Transverse colon (tissue), 4 donors: ENCODE results near the gene MLLT1. TPM values are rescaled to one million over a fixed set of nuclear protein-coding genes. Genes with fewer than 3 reads are reported as not detected.

Experiments used
- DNase-seq: peaks from one replicate; pipeline ENCODE4 v3.0.0-alpha.2; 2019
- H3K27ac ChIP-seq, 4 donors: fragments of 200-600 bp; sonication (generic); 2 replicates each; pipeline ENCODE4 v1.5.1; 2016 to 2018; ENCODE audit warnings: inconsistent platforms in 4 of 4
- H3K27me3 ChIP-seq: fragments of 200-600 bp; sonication (generic); 2 replicates; pipeline ENCODE4 v1.5.1; 2017; ENCODE audit warnings: inconsistent platforms
- H3K36me3 ChIP-seq, 4 donors: fragments of 200-600 bp; sonication (generic); 2 replicates each; pipeline ENCODE4 v1.5.1; 2017 to 2019; ENCODE audit warnings: inconsistent platforms in 4 of 4
- H3K4me1 ChIP-seq, 4 donors: fragments of 200-600 bp; sonication (generic); 2 replicates each; pipeline ENCODE4 v1.5.1; 2017 to 2020; ENCODE audit warnings: inconsistent platforms in 4 of 4
- H3K4me3 ChIP-seq, 4 donors: fragments of 200-600 bp; sonication (generic); 1 replicate in 1 of 4; 2 replicates in 3 of 4; pipeline versions ENCODE4 v1.5.1 to v1.6.1; 2017 to 2019; ENCODE audit warnings: inconsistent platforms in 4 of 4
- H3K9me3 ChIP-seq, 2 donors: fragments of 200-600 bp; sonication (generic); 2 replicates each; pipeline ENCODE4 v1.5.1; 2017 to 2019; ENCODE audit warnings: inconsistent platforms in 2 of 2
- CTCF ChIP-seq, 5 experiments: fragments of 200-600 bp in 3 of 5; fragments of 450-650 bp in 2 of 5; sonication (generic) in 3 of 5; IDR thresholded peaks; 1 replicate in 2 of 5; 2 replicates in 3 of 5; pipeline ENCODE4 v1.5.1; 2016 to 2017; ENCODE audit warnings: antibody characterized with exemption in 5 of 5, inconsistent platforms in 3 of 5, mild to moderate bottlenecking in 2 of 5, moderate library complexity in 1 of 5
- EP300 ChIP-seq: sonication (generic); formaldehyde crosslinking; IDR thresholded peaks from one replicate; pipeline ENCODE4 v1.6.1; 2017; ENCODE audit warnings: antibody characterized with exemption, low read depth
- POLR2A ChIP-seq: fragments of 450-650 bp; IDR thresholded peaks from one replicate; pipeline ENCODE4 v1.6.1; 2016; ENCODE audit warnings: antibody characterized with exemption, mild to moderate bottlenecking, moderate library complexity
- POLR2AphosphoS5 ChIP-seq, 3 donors: sonication (generic); formaldehyde crosslinking; IDR thresholded peaks; one replicate each; pipeline ENCODE4 v1.6.1; 2016; ENCODE audit warnings: antibody characterized with exemption in 3 of 3
- WGBS, 2 donors: methylation state at CpG; one replicate each; pipeline ENCODE4 v1.1.5; 2018; ENCODE audit warnings: low coverage in 1 of 2; 5-methylcytosine and 5-hydroxymethylcytosine counted together
- in situ Hi-C, 4 donors: fragments of 200-750 bp; cut with MboI; loops; one replicate each; pipeline versions ENCODE4 v1.15.0 to v1.15.1; 2017; ENCODE audit warnings: low sequenced_read_pairs in 3 of 4, low pct_ligation_motif_present in 1 of 4, low pct_unique_long_range_greater_than_20kb in 1 of 4
- intact Hi-C: fragments of 100-400 bp; cut with DNase I; formaldehyde crosslinking; loops from one replicate; pipeline ENCODE4 v1.15.1; 2023; ENCODE audit warnings: low total_unique reads
- total RNA-seq, 4 donors: library from RNA; depleted of rRNA; stranded (reverse); fragments of >200 nt; gene quantifications; one replicate each; pipeline ENCODE4 v1.1.0, GENCODE V29; 2016

MLLT1 gene
- total RNA-seq, 4 donors from 2014 or later = 12.3 to 34.6 (median 19.7) TPM

GRCh38 chr19:6210721-6211600 is 68.8 kb downstream of the MLLT1 start:
- DNase-seq = no peak
- Histone ChIP-seq H3K27ac (no peak overlapping the region), H3K4me3 (no peak overlapping the region), H3K4me1 (no peaks in the 10 kb centered on the region), H3K27me3 (no peaks in the 10 kb centered on the region), H3K9me3 (no peaks in the 10 kb centered on the region), H3K36me3 (peaks cover 0 to 4% (median 0%) of the 10 kb centered on the region in 4 donors)
- in situ Hi-C loops (no loop called here), intact Hi-C loops (no loop called here)
- WGBS, 2 donors = 89% methylated on average over 32 of the region's 32 CpGs; no CpG with 5 or more reads in 1 of the 2 donors
- no peak for TF ChIP-seq EP300
- TF ChIP-seq POLR2A = no peak
- no peak for TF ChIP-seq CTCF (IDR thresholded peaks at IDR 0.05)
- no peak for TF ChIP-seq POLR2AphosphoS5 (IDR thresholded peaks at IDR 0.05)

GRCh38 chr19:6210091-6210490 is 69.7 kb downstream of the MLLT1 start:
- Histone ChIP-seq H3K36me3 (peaks cover 0 to 4% (median 0%) of the 10 kb centered on the region in 4 donors), H3K4me3 (no peak overlapping the region), H3K4me1 (no peaks in the 10 kb centered on the region), H3K27me3 (no peaks in the 10 kb centered on the region), H3K27ac (no peak overlapping the region), H3K9me3 (no peaks in the 10 kb centered on the region)
- intact Hi-C loops (no loop called here), in situ Hi-C loops (no loop called here)
- TF ChIP-seq POLR2AphosphoS5 (IDR thresholded peaks at IDR 0.05) (no peak), EP300 (no peak), POLR2A (no peak), CTCF (IDR thresholded peaks at IDR 0.05) (no peak)
- no peak for DNase-seq
- WGBS, 2 donors = 87 to 89% methylated on average over 7 of the region's 7 CpGs

GRCh38 chr19:6209680-6210079 is 70.1 kb downstream of the MLLT1 start:
- WGBS, 2 donors = 67 to 72% methylated on average over 3 to 4 of the region's 4 CpGs
- Histone ChIP-seq H3K9me3 (no peaks in the 10 kb centered on the region), H3K4me1 (no peaks in the 10 kb centered on the region), H3K27me3 (no peaks in the 10 kb centered on the region), H3K4me3 (no peak overlapping the region), H3K36me3 (peaks cover 0 to 4% (median 0%) of the 10 kb centered on the region in 4 donors), H3K27ac (no peak overlapping the region)
- intact Hi-C loops (no loop called here), in situ Hi-C loops (no loop called here)
- no peak for DNase-seq
- TF ChIP-seq EP300 = no peak
- no peak for TF ChIP-seq POLR2A
- TF ChIP-seq CTCF (IDR thresholded peaks at IDR 0.05) = no peak

GRCh38 chr19:6209233-6209632 is 70.5 kb downstream of the MLLT1 start:
- Histone ChIP-seq H3K27ac (no peak overlapping the region), H3K4me3 (no peak overlapping the region), H3K36me3 (peaks cover 0 to 4% (median 0%) of the 10 kb centered on the region in 4 donors), H3K9me3 (no peaks in the 10 kb centered on the region), H3K4me1 (no peaks in the 10 kb centered on the region), H3K27me3 (no peaks in the 10 kb centered on the region)
- intact Hi-C loops (no loop called here), in situ Hi-C loops (no loop called here)
- TF ChIP-seq EP300 (no peak), POLR2AphosphoS5 (IDR thresholded peaks at IDR 0.05) (no peak), POLR2A (no peak), CTCF (IDR thresholded peaks at IDR 0.05) (no peak)
- 81 to 100% methylated on average over 1 to 4 of the region's 4 CpGs for WGBS, 2 donors
- DNase-seq = no peak
